GM12872 (cell line): ENCODE measurements around the gene EML6.

Source experiments
- TF ChIP-seq, protein P1 (sequence below): IDR thresholded peaks from 3 replicates; pipeline ENCODE4 v1.5.1; 2011; ENCODE audit warnings: low read depth, mild to moderate bottlenecking, low read length, moderate library complexity; ENCODE audit not compliant: insufficient read depth

Gene EML6

DNA sequence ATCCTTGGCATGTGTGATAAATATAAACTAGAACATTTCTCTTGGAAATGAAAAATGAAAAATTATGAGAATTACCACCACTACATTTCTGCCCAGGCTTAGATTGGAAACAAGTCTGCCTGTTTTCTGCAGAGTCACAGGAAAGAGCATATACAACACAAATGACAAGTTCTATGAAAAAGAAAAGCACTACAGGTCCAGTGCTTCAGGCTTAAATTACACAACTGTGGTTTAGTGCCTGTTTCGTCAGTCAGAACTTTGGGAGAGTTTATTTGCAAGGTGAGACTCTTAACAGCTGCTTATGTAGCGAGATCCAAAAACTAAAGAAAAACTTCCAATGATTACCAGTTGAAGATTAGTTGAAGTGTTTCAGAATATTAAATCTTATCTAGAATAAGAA, 257.9 kb downstream of the EML6 start:
- TF ChIP-seq, protein P1, sequence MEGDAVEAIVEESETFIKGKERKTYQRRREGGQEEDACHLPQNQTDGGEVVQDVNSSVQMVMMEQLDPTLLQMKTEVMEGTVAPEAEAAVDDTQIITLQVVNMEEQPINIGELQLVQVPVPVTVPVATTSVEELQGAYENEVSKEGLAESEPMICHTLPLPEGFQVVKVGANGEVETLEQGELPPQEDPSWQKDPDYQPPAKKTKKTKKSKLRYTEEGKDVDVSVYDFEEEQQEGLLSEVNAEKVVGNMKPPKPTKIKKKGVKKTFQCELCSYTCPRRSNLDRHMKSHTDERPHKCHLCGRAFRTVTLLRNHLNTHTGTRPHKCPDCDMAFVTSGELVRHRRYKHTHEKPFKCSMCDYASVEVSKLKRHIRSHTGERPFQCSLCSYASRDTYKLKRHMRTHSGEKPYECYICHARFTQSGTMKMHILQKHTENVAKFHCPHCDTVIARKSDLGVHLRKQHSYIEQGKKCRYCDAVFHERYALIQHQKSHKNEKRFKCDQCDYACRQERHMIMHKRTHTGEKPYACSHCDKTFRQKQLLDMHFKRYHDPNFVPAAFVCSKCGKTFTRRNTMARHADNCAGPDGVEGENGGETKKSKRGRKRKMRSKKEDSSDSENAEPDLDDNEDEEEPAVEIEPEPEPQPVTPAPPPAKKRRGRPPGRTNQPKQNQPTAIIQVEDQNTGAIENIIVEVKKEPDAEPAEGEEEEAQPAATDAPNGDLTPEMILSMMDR: no peak

DNA sequence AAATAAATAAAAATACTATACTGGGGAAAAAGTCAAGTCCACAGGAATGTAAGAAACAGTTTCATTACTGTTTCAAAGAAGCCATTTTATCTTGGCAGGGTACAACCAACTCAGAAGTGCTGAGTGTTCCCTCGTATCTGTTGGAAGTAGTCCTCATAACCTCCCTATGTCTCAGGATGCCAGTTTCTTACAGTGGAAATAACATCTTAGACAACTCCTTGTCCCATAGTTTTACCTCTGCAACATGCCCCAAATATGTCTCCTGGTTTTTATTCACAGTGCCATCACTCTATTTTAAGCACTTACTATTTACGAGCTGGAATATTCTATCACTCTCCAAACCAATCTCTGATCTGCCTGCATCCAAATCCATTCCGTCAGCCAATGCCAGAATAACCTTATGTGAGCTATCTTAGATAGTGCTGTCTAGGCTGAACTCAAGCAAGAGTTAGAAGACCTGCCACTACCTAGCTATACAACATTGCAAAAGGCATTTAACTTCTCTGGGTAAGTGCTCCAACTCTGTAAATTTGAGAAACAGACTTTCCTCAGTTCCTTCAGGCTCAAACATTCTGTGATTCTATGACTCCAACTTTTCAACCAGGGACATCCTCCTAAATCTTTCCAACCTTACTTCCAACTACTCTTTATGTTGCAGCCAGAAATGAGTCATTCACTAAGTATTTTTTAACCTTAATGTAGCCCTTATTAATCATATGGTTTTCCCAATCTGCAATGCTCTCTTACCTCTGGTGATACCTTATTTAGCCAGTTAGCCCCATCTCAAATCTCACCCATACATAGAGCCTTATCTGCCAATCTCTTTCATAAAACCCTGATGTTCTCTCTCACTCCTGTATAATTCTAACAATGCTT, 260.1 kb downstream of the EML6 start:
- TF ChIP-seq, protein P1: no peak

DNA sequence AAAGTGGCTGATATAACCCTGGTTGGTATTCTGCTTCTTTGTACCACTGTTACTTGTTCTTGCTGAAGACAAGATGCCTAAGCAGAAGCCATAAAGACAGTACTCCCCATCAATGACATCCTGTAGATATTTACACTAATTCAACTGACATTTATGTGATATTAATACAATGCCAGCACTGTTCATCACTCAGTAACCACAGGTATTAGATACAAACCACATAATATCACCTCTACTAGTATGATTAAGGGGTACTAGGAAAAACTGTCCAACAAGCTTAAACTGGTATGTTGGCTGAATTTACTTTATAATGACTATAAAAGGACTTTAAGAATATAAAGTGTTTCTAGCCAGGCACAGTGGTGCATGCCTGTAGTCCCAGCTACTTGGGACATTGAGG, 261.0 kb downstream of the EML6 start:
- TF ChIP-seq, protein P1: no peak

DNA sequence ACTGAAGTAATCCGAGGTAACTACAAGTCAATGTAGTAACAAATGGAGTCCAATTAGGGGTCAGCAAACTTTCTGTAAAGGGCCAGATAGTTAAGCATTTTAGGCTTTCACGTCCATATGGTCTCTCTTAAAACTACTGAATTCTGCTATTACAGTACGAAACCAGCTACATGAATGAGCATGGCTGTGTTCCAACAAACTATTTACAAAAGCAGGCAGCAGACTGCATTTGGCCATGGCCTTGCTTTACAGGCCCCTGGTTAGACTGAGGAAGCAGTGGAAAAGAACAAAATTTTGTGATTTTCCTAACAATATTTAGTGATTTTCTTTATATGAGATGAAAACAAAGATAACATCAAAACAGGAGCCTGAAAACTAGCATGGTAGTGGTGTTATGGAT, 262.8 kb downstream of the EML6 start:
- TF ChIP-seq, protein P1: no peak

DNA sequence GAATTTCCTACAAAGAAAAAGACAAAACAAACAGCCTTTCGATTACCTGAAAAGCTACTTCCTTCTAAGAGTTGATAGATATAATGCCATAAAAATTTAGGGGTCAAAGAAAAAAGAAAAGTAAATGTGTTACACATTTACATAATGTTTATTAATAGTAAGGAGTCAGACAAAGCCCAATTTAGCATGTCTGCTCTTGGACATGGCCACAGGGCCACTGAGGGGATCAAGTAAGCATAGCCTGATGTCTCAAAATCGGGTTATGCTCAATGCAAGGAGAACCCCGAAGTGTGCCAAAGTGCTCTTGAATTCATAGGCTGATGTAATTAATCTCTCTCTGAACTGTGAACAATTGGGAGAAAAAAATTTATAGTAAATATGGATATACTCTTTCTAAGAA, 265.1 kb downstream of the EML6 start:
- TF ChIP-seq, protein P1: no peak

DNA sequence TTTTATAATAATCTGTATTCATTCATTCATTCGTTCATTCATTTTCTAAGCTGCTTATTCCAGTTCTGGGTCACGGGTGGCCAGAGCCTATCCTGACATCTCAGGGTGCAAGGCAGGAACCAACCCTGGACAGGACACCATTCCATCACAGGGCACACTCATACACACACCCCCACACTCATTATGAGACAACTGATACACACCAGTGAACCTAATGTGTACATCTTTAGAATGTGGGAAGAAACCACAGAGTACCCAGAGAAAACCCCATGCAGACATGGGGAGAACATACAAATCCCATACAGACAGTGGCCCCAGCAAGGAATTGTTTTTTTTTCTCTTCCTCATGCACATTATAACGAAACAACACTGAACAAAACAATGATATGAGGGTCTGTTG, 272.1 kb downstream of the EML6 start:
- TF ChIP-seq, protein P1: no peak

DNA sequence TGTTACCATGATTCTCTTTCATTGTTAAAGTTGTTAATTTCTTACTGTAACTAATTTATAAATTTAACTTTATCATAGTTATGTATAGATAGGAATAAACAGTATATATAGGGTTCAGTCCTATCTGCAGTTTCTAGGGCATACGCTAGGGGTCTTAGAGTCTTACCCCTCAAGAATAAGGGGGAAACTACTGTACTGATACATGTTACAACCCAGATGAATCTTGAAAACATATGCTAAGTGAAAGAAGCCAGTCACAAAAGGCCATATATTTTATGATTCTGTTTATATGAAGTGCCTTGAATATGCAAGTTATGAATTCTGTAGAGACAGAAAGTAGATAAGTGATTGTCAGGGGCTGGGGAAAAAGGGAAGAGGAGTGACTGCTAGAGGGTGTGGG, 274.4 kb downstream of the EML6 start:
- TF ChIP-seq, protein P1: no peak
